ENCODE results near the gene RAMP2.

RAMP2 gene

GRCh38 chr17:42795465-42795864 is 34.4 kb downstream of the RAMP2 start:
- FAIRE-seq, result no peak

GRCh38 chr17:42796066-42796758 is 35.2 kb downstream of the RAMP2 start:
- no peak for FAIRE-seq

- FAIRE-seq, result no peak
Measured at GRCh38 chr17:42797067-42798007, 36.3 kb downstream of the RAMP2 start.

GRCh38 chr17:42798011-42798382 is 37.0 kb downstream of the RAMP2 start:
- no peak for FAIRE-seq

- no peak for FAIRE-seq
Measured at GRCh38 chr17:42798383-42799380, 37.7 kb downstream of the RAMP2 start, which contains the start of the genes CNTD1 and COA3. Gene CNTD1 (plus strand): TSS chr17:42798861. CDS start chr17:42799068, 207 bp downstream. Gene COA3 (minus strand): TSS chr17:42798704. CDS start chr17:42798681, 23 bp downstream.

GRCh38 chr17:42803074-42803883 is 42.3 kb downstream of the RAMP2 start:
- FAIRE-seq, result no peak

GRCh38 chr17:42804918-42805367 is 43.9 kb downstream of the RAMP2 start:
- FAIRE-seq, result no peak

- no peak for FAIRE-seq
Measured at GRCh38 chr17:42806249-42806648, 45.2 kb downstream of the RAMP2 start.

GRCh38 chr17:42809250-42809649 is 48.2 kb downstream of the RAMP2 start:
- FAIRE-seq, result no peak

Measured in endometrium (tissue), 2 donors.